GM10266 (cell line): ENCODE data around the gene IFITM2.

ENCODE experiments used
- DNase-seq: peaks from one replicate; pipeline ENCODE4 v3.0.0; 2012; ENCODE audit errors: extremely low spot score
- TF ChIP-seq, protein P1 (sequence below): IDR thresholded peaks from 2 replicates; pipeline ENCODE4 v1.5.1; 2012; ENCODE audit warnings: mild to moderate bottlenecking, low read depth; ENCODE audit not compliant: control insufficient read depth, insufficient read depth; ENCODE audit errors: missing control alignments

IFITM2 gene

DNA sequence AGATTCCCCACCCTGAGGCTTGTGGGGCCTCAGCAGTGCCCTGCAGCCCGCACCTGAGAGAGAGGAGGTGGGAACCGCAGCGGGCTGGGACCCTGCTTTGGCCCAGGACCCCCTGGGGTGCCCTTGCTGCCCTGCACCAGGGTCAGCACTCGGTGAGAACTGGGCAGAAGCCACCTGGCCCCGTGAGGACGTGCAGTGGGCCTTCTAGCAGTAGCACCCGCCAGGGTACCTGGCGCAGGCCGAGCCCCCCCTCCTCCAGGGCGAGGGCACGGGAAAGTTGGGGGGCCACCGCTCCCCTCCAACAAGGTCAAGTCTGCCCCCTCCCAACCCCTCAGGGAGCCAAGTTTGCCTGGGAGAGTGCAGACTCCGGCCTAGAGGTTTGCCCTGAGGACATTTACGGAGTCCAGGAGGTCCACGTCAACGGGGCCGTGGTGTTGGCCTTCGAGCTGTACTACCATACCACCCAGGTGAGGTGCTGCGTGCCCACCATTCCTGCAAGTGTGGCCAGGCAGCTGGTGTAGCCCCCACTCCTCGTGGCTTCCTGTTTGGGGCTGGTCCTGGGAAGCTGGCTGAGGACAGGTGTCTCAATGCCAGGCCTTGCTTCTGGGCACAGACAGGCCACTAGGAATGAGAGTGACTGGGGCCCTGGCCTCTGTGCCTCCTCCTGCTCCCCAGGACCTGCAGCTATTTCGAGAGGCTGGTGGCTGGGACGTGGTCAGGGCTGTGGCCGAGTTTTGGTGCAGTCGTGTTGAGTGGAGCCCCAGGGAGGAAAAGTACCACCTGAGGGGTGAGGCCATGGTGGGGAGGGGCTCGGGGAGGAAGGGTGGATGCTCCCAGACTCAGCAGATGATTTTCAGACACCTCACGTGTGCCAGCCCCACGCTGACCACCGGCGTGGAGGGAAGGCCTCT lies 15.2 kb upstream of the IFITM2 start:
- no peak for DNase-seq
- TF ChIP-seq, protein P1, sequence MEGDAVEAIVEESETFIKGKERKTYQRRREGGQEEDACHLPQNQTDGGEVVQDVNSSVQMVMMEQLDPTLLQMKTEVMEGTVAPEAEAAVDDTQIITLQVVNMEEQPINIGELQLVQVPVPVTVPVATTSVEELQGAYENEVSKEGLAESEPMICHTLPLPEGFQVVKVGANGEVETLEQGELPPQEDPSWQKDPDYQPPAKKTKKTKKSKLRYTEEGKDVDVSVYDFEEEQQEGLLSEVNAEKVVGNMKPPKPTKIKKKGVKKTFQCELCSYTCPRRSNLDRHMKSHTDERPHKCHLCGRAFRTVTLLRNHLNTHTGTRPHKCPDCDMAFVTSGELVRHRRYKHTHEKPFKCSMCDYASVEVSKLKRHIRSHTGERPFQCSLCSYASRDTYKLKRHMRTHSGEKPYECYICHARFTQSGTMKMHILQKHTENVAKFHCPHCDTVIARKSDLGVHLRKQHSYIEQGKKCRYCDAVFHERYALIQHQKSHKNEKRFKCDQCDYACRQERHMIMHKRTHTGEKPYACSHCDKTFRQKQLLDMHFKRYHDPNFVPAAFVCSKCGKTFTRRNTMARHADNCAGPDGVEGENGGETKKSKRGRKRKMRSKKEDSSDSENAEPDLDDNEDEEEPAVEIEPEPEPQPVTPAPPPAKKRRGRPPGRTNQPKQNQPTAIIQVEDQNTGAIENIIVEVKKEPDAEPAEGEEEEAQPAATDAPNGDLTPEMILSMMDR: no peak

DNA sequence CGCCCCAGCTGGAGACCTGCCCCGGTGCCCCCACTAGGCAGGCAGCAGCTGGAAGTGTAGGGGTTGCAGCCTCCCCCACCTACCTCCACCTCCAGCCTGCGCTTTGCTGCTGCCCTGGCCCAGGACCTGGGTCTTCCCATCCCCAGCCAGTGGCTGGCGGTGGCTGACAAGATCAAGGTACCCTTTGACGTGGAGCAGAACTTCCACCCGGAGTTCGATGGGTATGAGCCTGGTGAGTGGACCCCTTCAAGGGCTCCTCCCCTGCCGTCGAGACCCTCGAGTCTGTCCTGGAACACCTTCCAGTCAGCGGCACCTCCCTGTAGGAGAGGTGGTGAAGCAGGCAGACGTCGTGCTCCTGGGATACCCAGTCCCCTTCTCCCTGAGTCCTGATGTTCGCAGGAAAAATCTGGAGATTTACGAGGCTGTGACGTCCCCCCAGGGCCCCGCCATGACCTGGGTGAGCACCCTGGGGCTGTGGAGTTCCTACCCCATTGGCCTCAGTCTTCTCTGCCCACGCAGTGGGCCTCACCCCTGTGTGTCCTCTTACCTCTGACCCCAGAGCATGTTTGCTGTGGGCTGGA lies 14.3 kb upstream of the IFITM2 start:
- TF ChIP-seq, protein P1: no peak
- DNase-seq: no peak

DNA sequence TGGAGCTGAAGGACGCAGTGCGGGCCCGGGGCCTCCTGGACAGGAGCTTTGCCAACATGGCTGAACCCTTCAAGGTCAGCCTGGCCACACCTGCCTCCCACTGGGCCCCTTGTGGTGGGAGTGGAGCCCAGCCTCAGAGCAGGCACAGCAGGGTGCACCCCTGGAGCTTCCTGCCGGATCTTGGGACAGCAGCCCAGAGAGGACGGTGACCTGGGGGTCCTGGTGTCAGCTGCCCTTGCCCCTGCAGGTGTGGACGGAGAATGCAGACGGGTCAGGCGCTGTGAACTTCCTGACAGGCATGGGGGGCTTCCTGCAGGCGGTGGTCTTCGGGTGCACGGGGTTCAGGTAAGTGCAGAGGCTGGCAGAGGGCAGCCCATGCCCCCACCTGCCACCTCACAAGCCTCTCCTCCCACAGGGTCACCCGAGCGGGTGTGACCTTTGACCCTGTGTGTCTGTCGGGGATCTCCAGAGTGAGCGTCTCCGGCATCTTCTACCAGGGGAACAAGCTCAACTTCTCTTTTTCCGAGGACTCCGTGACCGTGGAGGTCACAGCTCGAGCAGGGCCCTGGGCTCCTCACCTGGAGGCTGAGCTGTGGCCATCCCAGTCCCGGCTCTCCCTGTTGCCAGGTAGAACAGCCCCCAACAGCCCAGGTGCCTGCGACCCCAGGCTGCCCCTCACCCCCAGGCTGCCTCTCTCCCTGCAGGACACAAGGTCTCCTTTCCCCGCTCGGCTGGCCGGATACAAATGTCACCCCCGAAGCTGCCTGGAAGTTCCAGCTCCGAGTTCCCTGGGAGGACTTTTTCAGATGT lies 13.6 kb upstream of the IFITM2 start:
- TF ChIP-seq, protein P1: no peak
- no peak for DNase-seq

DNA sequence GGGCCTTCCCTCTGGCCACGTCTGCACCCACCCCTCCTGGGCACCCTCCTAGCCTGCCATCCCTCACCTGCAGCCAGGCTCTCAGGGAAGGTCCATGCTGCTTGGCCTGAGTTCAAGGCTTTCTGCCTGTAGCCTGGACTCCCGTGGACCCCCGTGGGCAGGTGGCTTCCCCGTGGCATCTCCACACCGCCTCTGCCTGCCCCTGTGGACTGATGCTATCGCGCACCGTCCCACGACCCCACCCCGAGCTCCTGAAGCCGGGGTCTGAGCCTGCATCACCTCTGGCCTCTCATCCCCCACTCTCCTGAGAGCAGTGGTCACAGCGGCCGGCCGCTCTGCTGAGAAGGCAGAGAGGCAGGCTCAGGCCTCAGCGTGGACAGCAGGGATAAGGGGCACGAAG lies 12.8 kb upstream of the IFITM2 start:
- TF ChIP-seq, protein P1: no peak
- DNase-seq: no peak

DNA sequence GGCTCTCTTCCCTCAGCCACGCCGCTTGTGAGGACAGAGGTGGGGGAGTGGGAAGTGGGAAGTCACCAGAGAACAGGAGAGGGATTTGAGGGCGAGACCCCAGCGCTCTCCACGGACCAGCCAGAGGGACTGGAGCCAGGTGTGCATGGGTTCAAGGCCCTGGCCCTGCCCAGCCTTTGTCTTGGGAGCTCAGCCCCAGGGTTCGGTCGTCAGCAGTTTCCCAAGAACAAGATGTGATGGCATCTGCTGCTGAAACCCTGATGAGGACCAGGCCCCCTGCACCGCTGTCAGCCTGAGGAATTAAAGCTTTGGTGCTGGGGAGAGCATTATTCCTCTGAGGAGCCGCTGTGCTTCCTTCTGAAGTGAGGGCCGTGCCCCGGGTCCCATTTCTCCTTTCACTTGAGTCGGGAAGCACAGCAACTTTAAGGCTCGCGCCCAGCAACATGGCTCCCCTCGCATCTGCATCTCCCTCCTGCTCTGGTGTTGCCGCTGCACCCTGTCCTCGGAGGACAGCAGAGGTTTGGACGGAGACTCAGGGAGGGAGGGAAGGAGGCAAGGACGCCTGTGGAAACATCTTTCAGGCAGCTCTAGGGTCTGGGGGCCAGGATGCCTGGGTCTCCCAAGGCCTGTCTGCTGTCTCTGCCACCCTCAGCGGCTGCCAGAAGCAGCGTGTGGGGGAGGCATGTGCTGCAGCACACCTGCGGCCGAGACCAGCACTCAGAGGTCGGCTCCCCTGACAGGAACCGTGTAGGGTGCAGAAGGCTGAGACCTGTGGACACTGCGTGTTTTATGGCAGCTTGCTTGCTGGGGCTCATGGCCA lies 12.1 kb upstream of the IFITM2 start:
- TF ChIP-seq, protein P1: no peak
- DNase-seq: no peak

DNA sequence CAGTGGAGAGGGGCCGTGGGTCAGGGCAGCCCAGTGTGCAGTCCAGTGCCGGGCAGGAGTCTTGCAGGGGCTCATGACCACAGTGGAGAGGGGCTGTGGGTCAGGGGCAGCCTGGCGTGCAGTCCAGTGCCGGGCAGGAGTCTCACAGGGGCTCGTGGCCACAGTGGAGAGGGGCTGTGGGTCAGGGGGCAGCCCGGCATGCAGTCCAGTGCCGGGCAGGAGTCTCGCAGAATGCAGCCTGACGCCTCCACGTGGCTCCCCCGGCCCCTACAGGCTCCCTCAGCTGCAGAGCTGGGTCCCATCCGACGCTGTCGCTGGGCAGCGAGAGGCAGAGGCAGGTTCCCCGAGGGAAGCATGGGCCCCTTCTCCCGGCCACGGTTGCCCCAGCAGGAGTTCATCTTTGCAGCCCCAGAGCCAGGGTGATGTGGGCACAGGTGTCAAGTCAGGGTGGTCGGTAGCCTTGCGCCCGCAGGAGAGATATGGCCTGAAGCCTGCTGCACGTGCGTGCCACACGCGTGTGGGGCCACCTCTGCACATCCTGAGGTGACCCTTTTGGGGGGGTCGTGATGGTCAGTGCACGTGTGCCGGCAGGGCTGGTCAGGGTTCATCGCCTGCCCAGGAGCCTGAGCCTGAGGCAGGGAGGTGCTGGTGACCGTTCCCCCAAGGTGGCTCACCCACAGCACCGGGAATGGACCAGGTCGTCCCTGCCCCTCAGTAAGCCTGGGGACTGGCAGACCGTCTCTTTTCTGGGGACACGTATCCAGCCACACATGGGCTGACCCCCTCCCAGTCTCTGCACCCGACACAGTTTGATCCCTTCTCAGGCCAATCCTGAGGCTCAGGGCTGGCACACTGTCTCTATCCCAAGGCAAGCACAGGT lies 11.2 kb upstream of the IFITM2 start:
- no peak for DNase-seq

More for the DNA sequence above, 11.2 kb upstream of the IFITM2 start:
- TF ChIP-seq, protein P1: no peak
